Common myeloid progenitor, CD34-positive (primary cell): ENCODE results near the gene ADAMTS12.

ENCODE experiments used
- CTCF ChIA-PET: fragments of 350-600 bp; sonication (Branson Sonifier 250); formaldehyde crosslinking; loops from one replicate; lab custom pipeline; 2021; ENCODE audit warnings: antibody characterized with exemption; lab: Charles Lee
- POLR2A ChIA-PET: fragments of 350-600 bp; sonication (Branson Sonifier 250); formaldehyde crosslinking; loops from one replicate; lab custom pipeline; 2021; ENCODE audit warnings: antibody characterized with exemption; lab: Charles Lee
- DNase-seq, 3 donors: peaks; one replicate each; pipeline versions ENCODE4 v3.0.0 to v3.0.0-alpha.2; 2013
- H3K27ac ChIP-seq, 2 experiments: 1 replicate in 1 of 2; 2 replicates in 1 of 2; pipeline ENCODE4 v1.7.0; 2013; ENCODE audit warnings: inconsistent platforms in 2 of 2, low read length in 2 of 2, mild to moderate bottlenecking in 2 of 2, low read depth in 1 of 2, moderate library complexity in 1 of 2; ENCODE audit not compliant: severe bottlenecking in 2 of 2, insufficient read depth in 1 of 2, poor library complexity in 1 of 2
- H3K27me3 ChIP-seq, 5 experiments: replicated peaks in 2 of 5; 1 replicate in 3 of 5; 2 replicates in 2 of 5; pipeline versions ENCODE4 v1.6.1 to v1.7.0; 2013; ENCODE audit warnings: low read length in 4 of 5, mild to moderate bottlenecking in 2 of 5, moderate library complexity in 2 of 5, inconsistent platforms in 1 of 5; ENCODE audit not compliant: insufficient read depth in 5 of 5, control insufficient read depth in 4 of 5
- H3K36me3 ChIP-seq, 4 experiments: 1 replicate in 2 of 4; 2 replicates in 2 of 4; pipeline versions ENCODE4 v1.6.1 to v1.7.0; 2013; ENCODE audit warnings: low read length in 3 of 4, control low read depth in 1 of 4, mild to moderate bottlenecking in 1 of 4; ENCODE audit not compliant: control insufficient read depth in 4 of 4, insufficient read depth in 4 of 4
- H3K4me1 ChIP-seq, 4 experiments: 1 replicate in 3 of 4; 2 replicates in 1 of 4; pipeline versions ENCODE4 v1.6.1 to v1.7.1; 2013; ENCODE audit warnings: low read length in 3 of 4, mild to moderate bottlenecking in 3 of 4, control low read depth in 1 of 4, inconsistent platforms in 1 of 4, moderate library complexity in 1 of 4; ENCODE audit not compliant: control insufficient read depth in 4 of 4, insufficient read depth in 4 of 4; ENCODE audit errors: control extremely low read depth in 1 of 4
- H3K4me3 ChIP-seq, 7 experiments: 1 replicate in 4 of 7; 2 replicates in 3 of 7; pipeline versions ENCODE4 v1.5.1 to v1.7.0; 2013; ENCODE audit warnings: mild to moderate bottlenecking in 7 of 7, low read length in 6 of 7, moderate library complexity in 6 of 7, inconsistent platforms in 2 of 7, low read depth in 2 of 7, control low read depth in 1 of 7; ENCODE audit not compliant: insufficient read depth in 4 of 7, control insufficient read depth in 1 of 7; ENCODE audit errors: extremely low read depth in 1 of 7
- H3K9me3 ChIP-seq, 5 experiments: 1 replicate in 4 of 5; 2 replicates in 1 of 5; pipeline versions ENCODE4 v1.6.1 to v1.7.1; 2013; ENCODE audit warnings: low read length in 4 of 5, mild to moderate bottlenecking in 2 of 5, inconsistent platforms in 1 of 5, low read depth in 1 of 5, moderate library complexity in 1 of 5; ENCODE audit not compliant: control insufficient read depth in 4 of 5, insufficient read depth in 2 of 5; ENCODE audit errors: control extremely low read depth in 1 of 5
- WGBS: methylation state at CpG from one replicate; pipeline ENCODE4 v1.1.5; 2013; ENCODE audit not compliant: insufficient coverage; 5-methylcytosine and 5-hydroxymethylcytosine counted together

The ADAMTS12 gene

DNA sequence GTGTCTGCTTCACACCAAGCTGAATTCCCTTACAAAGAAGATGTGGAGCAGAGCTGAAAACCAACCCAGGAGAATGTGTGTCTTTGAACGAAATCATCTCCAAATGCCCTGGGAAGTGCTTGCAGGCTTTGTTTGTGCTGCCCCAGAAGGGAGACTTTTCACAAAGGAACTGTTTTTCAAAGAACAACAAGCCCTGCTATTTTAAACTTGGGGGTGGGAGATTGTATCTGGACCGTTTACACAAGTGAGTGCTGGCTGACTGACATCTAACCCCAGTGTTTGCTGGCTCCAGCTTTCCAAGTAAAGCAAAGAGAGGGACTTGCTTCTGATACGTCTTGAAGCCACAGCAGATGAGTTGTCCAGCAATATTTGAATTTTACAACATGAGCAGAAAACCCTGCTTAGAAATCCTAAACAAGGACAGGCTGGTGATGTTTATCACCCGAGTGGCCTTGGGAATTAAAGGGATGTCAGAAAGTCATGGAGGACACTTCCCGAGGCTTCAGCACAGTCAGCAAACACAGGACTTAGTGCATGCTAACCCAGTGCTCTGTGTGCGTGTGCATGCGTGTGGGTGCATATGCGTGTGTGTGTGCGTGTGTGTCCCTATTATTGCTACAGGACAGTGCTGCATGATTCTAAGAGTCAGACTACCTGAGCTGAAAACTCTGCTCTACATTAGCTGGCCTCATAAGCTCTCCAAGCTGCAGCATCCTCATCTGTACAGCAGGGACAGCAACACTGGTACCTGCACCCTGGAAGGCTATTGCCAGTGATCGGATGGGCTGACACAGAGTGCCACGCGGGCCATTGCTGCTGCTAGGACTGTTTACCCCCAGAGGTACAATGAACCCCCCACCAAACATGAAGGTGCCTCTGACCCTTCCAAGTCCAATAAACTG lies 1.4 kb downstream of the ADAMTS12 start:
- POLR2A ChIA-PET, result no interaction called here
- H3K4me1 ChIP-seq, result peaks cover 0 to 13% (median 8%) of the 10 kb centered on the region in 4 experiments
- no peaks in the 10 kb centered on the region for H3K36me3 ChIP-seq
- 81% methylated on average over 12 of the region's 12 CpGs for WGBS
- no peak overlapping the region for H3K27ac ChIP-seq
- peaks cover 9 to 61% (median 30%) of the 10 kb centered on the region in 5 experiments for H3K27me3 ChIP-seq
- CTCF ChIA-PET, result no interaction called here
- peak overlapping the region in 1 of 7 experiments; percentile 11 for H3K4me3 ChIP-seq
- no peak for DNase-seq
- H3K9me3 ChIP-seq, result peaks cover 3 to 8% (median 6%) of the 10 kb centered on the region in 5 experiments

DNA sequence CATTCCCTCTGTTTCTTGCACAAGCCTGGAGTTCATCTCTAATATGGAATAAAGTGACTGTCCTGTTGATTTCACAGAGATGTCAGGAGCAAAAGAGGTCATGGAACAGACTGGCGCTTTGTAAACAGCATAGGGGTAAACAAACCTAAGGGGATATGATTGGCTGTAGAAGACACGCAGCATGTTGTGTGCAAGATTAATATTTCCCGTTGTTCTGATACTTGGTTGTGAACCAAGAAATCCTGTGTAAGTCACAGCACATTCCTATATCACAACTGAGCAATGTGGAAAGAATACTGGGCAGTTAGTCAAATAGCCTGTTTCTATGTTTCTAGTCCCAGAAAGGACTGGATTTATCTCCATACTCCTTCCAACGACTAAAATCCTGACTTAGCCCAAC lies 3.2 kb downstream of the ADAMTS12 start:
- ChIA-PET POLR2A (no interaction called here), CTCF (no interaction called here)
- no peak for DNase-seq
- Histone ChIP-seq H3K9me3 (peaks cover 3 to 8% (median 5%) of the 10 kb centered on the region in 5 experiments), H3K36me3 (no peaks in the 10 kb centered on the region), H3K4me1 (peaks cover 0 to 13% (median 8%) of the 10 kb centered on the region in 4 experiments), H3K4me3 (no peak overlapping the region), H3K27me3 (peaks cover 11 to 51% (median 30%) of the 10 kb centered on the region in 5 experiments), H3K27ac (no peak overlapping the region)
- WGBS, result 100% methylated on average over 1 of the region's 4 CpGs

DNA sequence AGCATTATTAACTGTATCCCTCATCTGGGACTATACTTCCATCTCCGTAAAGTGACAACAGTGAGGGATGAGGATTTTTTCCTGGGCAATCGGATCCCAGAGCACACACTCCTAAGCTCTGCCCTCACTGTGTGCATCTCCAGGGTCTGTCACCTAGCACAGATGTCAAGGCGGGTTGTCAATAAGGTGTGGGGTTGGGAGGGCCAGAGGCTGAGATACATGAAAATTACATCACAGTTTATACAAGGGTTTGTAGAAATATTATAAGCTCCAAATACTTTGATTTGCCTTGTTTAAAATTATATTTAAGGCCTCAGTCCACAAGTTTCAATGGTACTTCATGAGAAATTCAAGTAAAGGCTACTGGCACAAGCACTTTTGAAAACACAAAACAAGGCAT lies 4.5 kb downstream of the ADAMTS12 start:
- DNase-seq, result no peak
- CTCF ChIA-PET, result interaction anchor here (1.1 kb wide), 1 partner anchor 48 kb away, joined by 3 read pairs; no protein-coding TSS in a partner anchor
- POLR2A ChIA-PET, result no interaction called here
- Histone ChIP-seq H3K27ac (no peak overlapping the region), H3K36me3 (no peaks in the 10 kb centered on the region), H3K4me1 (peaks cover 0 to 13% (median 8%) of the 10 kb centered on the region in 4 experiments), H3K9me3 (no peaks in the 10 kb centered on the region), H3K27me3 (peaks cover 5 to 38% (median 20%) of the 10 kb centered on the region in 5 experiments), H3K4me3 (no peak overlapping the region)
- 0% methylated on average over 1 of the region's 3 CpGs for WGBS

DNA sequence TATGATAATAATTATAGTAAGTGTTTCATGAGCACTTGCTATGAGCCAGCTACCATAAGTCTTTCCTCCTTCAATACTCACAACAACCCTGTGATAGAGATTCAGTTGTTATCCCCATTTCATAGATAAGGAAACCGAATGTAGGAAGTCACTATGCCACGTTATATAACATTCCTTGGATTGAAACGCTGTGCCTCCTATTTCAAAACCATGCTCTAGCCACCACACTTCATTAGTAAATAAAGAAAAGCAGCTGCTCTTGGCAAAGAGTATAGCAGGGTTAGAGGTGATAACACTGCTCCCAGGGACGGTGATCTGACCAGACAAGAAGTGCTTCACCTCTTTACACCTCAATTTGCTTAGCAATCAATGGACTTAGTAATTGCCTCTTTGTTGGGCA lies 5.5 kb downstream of the ADAMTS12 start:
- H3K27me3 ChIP-seq, result peaks cover 4 to 30% (median 14%) of the 10 kb centered on the region in 5 experiments
- CTCF ChIA-PET, result no interaction called here
- WGBS, result 100% methylated on average over 2 of the region's 4 CpGs

DNA sequence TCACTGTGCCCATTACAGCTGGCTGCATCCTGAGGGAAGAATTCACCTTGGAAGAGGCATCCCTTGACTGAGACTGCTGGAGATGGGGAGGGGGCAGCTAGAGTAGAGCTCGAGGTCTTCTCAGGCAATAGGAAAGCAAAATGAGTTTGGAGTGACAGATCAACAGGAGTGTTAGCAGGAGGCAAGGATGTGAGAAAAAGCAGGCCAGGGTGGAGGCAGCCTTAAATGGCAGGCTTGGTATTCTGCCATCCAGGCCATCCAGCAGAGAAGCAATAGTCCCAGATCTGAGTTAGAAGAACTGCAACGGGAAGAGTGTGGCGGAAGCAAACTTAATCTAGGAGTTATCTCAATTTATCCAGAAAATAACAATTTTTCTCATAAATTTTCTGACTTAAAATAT lies 6.1 kb downstream of the ADAMTS12 start:
- ChIA-PET CTCF (no interaction called here), POLR2A (no interaction called here)
- Histone ChIP-seq H3K36me3 (no peaks in the 10 kb centered on the region), H3K9me3 (no peaks in the 10 kb centered on the region), H3K27me3 (peaks cover 2 to 24% (median 9%) of the 10 kb centered on the region in 5 experiments), H3K27ac (no peak overlapping the region), H3K4me1 (peaks cover 0 to under 1% (median under 1%) of the 10 kb centered on the region in 4 experiments), H3K4me3 (no peak overlapping the region)
- DNase-seq, result no peak
- WGBS, result 88% methylated on average over 3 of the region's 3 CpGs

More for the DNA sequence above, 5.5 kb downstream of the ADAMTS12 start:
- Histone ChIP-seq H3K36me3 (no peaks in the 10 kb centered on the region), H3K4me1 (peaks cover 0 to 7% (median 3%) of the 10 kb centered on the region in 4 experiments), H3K9me3 (no peaks in the 10 kb centered on the region), H3K27ac (no peak overlapping the region), H3K4me3 (no peak overlapping the region)
- DNase-seq, result no peak
- POLR2A ChIA-PET, result no interaction called here

GRCh38 chr5:33883482-33883881 lies 8.3 kb downstream of the ADAMTS12 start:
- ChIA-PET POLR2A (no interaction called here), CTCF (no interaction called here)
- H3K4me3 ChIP-seq, result no peak overlapping the region
- no peaks in the 10 kb centered on the region for H3K36me3 ChIP-seq
- H3K4me1 ChIP-seq, result no peaks in the 10 kb centered on the region
- 100% methylated on average over 1 of the region's 3 CpGs for WGBS
- no peak for DNase-seq
- no peaks in the 10 kb centered on the region for H3K9me3 ChIP-seq
- no peak overlapping the region for H3K27ac ChIP-seq
- H3K27me3 ChIP-seq, result peaks cover 0 to 4% (median 3%) of the 10 kb centered on the region in 5 experiments

DNA sequence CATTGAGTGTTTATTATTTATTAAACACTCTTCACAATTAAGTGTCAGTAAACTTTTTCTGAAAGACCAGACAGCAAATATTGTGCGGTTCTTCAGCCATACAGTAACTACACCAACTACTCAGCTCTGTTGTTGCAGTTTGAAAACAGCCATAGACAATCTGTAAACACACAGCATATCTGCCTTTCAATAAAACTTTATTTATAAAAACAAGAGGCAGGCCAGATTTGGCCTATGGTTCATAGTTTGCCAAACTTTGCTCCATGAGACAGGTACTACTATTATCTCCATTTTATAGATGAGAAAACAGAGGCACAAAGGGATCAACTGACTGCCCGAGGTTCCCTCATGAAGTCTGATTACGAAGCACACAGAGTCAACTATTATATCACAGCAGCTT lies 11.5 kb downstream of the ADAMTS12 start:
- ChIA-PET CTCF (no interaction called here), POLR2A (no interaction called here)
- H3K27me3 ChIP-seq, result peaks cover 0 to 2% (median 0%) of the 10 kb centered on the region in 5 experiments
- no peaks in the 10 kb centered on the region for H3K4me1 ChIP-seq
- H3K9me3 ChIP-seq, result no peaks in the 10 kb centered on the region
- H3K27ac ChIP-seq, result no peak overlapping the region
- no peaks in the 10 kb centered on the region for H3K36me3 ChIP-seq
- WGBS, result 100% methylated on average over 3 of the region's 3 CpGs
- H3K4me3 ChIP-seq, result no peak overlapping the region
- no peak for DNase-seq
